ENCODE measurements around the gene MTA1.

GRCh38 chr14:105427412-105427811 lies 7.8 kb downstream of the MTA1 start:
- TF ChIP-seq, protein P1, sequence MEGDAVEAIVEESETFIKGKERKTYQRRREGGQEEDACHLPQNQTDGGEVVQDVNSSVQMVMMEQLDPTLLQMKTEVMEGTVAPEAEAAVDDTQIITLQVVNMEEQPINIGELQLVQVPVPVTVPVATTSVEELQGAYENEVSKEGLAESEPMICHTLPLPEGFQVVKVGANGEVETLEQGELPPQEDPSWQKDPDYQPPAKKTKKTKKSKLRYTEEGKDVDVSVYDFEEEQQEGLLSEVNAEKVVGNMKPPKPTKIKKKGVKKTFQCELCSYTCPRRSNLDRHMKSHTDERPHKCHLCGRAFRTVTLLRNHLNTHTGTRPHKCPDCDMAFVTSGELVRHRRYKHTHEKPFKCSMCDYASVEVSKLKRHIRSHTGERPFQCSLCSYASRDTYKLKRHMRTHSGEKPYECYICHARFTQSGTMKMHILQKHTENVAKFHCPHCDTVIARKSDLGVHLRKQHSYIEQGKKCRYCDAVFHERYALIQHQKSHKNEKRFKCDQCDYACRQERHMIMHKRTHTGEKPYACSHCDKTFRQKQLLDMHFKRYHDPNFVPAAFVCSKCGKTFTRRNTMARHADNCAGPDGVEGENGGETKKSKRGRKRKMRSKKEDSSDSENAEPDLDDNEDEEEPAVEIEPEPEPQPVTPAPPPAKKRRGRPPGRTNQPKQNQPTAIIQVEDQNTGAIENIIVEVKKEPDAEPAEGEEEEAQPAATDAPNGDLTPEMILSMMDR (IDR thresholded peaks at IDR 0.05; ENCODE audit: insufficient read depth, low read length, poor library complexity, severe bottlenecking): no peak
- TF ChIP-seq EZH2phosphoT487 (conservative IDR thresholded peaks at IDR 0.05; ENCODE audit: low read length): no peak

Measured in SU-DHL-6 (cell line).